ENCODE data around the gene GASK1B. TPM values are rescaled to one million over a fixed set of nuclear protein-coding genes. Genes with fewer than 3 reads are reported as not detected.

The GASK1B gene
- total RNA-seq, 1 donor from 2014 or later, result 150 TPM

- no peak for DNase-seq (ENCODE audit: low spot score)
Measured at GRCh38 chr4:158186815-158187214, 14.0 kb upstream of the GASK1B start.

DNA sequence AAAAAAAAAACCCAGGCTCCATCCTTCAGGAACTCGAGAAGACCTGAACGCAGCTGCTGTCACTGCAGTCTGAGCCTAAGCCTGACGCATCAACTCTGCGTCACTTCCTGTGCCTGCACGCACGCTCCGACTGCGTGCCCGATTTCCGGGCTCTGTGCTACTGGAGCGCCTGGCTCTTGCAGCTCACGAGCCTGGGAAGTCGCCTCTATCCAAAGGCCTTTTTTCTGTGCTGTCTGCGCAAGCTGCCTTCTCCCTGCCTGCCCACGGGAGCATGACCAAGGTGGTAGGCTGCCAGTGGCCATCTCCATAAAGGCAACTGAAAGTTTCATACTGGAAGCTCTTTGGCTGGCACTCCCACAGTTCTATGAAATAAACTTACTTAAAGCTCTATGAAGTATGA, 9.9 kb upstream of the GASK1B start:
- DNase-seq (ENCODE audit: low spot score), result no peak

DNA sequence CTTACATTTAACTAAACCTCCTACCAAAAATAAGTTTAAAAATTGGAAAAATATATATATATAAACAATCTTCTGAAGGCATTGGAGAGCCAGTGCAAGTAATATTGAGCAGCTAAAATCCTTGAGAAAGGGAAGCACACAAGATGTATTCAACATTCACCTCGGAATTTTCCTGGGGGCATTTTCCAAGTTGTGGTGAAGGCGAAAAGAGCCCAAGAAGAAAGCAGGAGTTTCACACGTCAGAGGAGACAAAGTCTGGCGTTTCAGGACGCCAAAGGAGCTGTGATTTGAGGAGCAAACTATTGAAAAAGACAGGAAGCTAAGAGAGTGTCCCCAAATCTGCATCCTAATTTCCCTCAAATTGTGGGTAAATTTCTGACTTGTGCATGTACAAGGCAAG, 9.1 kb upstream of the GASK1B start:
- DNase-seq (ENCODE audit: low spot score), result no peak

GRCh38 chr4:158179465-158179864, 6.6 kb upstream of the GASK1B start:
- DNase-seq (ENCODE audit: low spot score), result no peak

DNA sequence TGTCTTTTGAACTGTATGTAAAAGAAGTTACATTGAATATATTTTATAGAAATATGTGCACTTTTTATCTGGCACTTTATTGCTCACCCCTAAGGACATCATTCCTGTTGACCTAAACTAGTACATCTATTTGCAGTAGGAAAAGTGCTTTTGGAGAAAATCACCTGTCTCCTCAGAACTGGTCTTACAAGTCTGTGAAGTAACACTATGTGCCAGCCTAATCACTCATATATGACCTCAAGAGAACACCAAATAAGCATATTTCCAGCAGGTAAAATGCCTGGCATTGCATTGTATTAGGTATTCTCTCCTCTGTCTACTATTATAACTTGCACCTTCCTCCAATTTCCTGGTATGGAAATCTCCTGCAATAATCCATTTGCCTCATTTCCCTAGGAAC, 4.0 kb upstream of the GASK1B start:
- peak; percentile 57 for DNase-seq (ENCODE audit: low spot score)

- no peak for DNase-seq (ENCODE audit: low spot score)
Measured at GRCh38 chr4:158176108-158176507, 3.3 kb upstream of the GASK1B start.

GRCh38 chr4:158170691-158171561, 1.9 kb downstream of the GASK1B start:
- DNase-seq (ENCODE audit: low spot score), result peak; percentile 74

DNA sequence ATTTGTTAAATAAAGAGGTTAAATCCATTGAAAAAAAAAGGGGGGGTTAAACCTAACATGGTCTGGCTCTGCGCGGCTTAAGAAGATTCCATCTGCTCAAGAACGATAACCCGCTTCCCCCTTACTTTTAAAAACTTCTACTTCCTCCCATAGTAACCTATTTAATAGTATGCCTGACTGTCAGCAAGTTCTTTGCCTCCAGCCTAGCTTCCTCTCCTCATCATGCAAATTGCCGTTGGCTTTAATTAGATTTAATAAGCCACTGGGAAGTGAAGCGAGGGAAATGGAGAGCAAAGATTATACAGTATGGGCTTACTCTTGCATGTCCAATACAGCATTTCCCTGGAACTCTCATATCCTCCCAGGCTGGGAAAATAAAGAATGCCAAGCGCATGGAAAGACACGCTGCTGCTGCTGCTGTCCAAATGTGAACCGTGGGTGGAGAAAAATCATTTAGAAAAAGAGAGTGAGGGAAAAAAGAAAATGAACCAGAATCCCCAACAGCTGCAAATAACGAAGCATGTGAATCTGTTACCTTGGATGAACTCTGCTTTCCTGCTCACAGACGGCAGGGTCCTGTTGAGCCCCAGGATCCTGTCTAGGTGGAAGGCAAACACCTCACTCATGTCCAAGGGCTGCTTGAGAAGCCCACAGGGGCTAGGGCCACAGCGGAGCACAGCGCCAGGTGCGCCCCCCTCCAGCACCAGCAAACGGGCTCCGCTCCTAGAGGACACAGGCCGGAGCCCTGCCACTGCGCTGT, 2.7 kb downstream of the GASK1B start:
- peak; percentile 75 for DNase-seq (ENCODE audit: low spot score)

GRCh38 chr4:158169506-158169905, 3.3 kb downstream of the GASK1B start:
- DNase-seq (ENCODE audit: low spot score), result peak; percentile 86

DNA sequence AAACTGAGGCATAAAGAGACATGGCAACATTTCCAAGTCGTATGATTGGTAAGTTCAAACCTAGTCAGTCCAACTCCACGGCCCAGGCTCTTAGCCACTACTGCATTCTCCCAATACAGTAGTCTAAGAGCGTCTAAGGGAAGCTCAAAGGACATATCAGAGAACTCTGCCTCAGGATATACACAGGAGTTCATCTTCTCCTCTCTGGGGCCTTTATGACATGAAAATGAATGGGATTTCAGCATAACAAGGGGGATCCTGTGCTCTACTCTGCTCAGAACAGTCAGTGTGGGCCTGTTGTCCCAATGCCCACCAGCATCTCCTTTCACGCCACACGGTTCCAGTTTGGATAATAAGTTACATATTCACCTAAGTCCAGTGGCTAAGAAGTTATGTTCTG, 4.2 kb downstream of the GASK1B start:
- no peak for DNase-seq (ENCODE audit: low spot score)

DNA sequence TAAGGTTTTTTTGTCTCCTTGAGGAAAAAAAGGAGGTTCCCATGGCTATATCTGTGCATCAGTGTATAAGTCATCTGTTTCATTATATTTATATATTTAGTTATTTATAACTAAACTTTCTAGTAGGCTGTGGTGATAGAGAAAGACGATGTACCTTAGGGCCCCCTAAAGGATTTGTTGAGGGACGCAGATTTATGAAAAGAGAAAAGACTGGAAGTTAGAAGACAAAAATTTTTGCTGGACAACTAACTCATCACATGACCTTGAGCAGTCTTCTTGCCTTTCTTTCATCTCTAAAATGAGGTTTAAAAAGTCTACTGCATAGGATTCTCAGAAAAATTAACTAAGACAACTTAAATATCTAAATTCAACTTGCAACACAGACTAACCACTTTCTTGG, 6.1 kb downstream of the GASK1B start:
- DNase-seq (ENCODE audit: low spot score), result no peak

DNA sequence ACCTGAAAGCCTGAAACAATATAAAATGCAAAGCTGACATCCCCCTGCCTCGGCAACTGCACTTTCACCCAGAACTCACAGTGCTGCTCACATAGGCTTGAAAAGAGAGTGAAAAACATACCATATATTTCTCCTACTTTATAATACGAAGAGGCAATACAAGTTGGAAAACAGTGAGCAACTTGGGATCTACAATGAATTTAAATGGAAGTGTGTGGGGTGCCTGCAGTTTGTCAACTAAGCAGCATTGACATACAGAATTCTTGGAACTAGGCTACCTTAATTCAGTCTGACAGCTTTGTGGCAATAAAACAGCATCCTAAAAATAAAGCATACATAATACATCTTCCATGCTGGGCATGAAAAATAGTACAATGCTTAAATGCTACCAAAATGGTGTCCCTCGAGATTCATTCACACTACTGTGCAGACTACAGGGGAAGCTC, 8.0 kb downstream of the GASK1B start:
- DNase-seq (ENCODE audit: low spot score), result peak; percentile 85

GRCh38 chr4:158163941-158164767, 8.7 kb downstream of the GASK1B start:
- no peak for DNase-seq (ENCODE audit: low spot score)

- DNase-seq (ENCODE audit: low spot score), result no peak
Measured at GRCh38 chr4:158162631-158163030, 10.2 kb downstream of the GASK1B start.

- peak; percentile 95 for DNase-seq (ENCODE audit: low spot score)
Measured at GRCh38 chr4:158161551-158162354, 11.1 kb downstream of the GASK1B start.

GRCh38 chr4:158159718-158160094, 13.1 kb downstream of the GASK1B start:
- no peak for DNase-seq (ENCODE audit: low spot score)

DNA sequence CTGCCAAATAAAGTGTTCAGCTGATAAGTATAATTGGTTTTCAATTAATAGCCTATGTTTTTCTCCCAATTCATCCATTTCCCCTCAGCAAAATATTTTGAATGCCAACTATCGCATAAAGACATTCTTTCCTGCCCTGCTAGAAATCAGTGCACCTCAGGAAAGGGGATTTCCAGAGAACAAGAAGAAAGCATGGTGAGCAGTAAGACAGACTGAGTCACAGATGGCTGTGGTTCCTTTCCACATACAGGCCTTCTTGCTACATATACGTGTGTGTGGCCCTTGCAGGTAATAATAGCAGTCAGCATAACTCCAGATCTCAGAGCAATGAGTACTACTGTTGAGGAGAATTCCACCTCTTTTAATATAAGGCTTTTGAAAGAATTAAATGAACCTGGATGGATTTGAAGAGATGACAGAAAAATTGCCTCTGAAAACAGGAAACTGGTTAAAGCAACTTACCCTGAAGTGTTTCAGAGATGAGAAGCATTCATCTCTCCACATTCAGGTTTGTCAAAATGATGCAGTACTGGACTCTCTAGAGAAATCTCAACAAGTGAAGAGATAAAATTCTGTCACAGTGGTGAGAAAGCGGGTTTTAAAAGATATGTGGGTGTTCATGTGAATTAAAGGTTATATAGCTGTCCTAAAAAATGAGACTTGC, 13.6 kb downstream of the GASK1B start:
- DNase-seq (ENCODE audit: low spot score), result peak; percentile 72

DNA sequence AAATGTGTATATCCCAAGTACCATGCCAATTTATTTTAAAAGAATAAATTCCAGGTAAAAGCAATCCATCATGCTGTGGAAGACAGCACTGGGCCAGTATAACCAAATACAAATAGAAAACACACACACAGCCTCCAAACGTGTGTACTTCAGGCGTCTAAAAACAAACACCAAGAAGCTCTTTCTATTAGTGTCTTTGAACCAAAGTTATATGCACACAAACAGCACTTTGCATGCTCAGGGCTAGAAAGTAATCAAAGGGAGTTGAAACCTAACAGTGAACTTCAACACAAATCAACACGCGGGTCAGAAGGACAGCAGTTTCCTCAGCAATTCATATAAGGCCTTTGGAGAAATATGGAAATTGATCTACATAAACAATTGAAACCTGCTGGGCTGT, 15.4 kb downstream of the GASK1B start:
- DNase-seq (ENCODE audit: low spot score), result no peak

DNA sequence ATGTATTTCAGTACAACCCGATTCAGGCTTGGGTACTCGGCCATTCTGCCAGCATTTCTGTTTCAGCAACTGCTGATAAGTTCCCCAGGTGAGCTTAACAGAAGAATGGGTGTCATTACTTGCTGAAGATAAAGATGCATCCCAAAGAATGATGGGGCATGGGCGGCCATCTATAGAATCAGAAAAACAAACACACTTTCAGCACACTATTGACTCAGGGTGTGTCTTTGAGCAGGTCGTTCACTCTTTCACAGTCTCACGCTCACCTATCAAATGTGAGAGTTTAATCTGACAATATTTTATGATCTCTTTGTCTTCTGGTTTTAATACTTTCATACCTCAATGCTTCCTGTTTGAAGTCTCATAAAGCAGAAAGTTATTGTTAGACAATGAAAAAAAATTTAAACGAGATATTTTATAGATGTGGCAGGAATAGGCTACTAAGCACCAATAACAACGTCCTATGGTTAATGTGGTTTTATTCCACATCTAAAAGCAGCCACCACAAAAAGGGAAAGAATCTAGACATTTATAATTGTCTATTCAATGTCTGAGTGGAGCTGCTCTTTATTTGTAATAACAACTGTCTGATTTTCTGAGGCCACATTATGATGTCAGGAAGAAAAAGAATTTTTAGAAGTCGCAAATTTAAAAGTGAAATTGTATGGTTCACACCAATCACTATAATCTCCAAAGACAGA, 17.0 kb downstream of the GASK1B start:
- DNase-seq (ENCODE audit: low spot score), result no peak

DNA sequence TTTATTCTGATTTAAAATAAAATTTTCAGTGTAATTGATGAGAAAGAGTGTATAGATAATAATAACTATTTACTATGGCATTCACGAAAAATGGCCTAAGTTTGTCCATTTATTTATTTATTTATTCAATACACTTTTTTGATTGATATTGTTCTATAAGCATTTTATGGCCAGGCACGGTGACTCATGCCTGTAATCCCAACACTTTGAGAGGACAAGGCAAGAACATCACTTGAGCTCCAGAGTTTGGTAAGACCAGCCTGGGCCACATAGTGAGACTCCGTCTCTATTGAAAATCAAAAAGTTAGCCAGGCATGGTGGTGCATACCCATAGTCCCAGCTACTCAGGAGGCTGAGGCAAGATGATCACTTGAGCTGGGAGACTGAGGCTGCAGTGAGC, 25.7 kb downstream of the GASK1B start:
- DNase-seq (ENCODE audit: low spot score), result no peak
